Testis (tissue), 2 donors: Measurements from ENCODE around the gene HHATL.

Source experiments
- CTCF ChIP-seq, 3 experiments: fragments of 450-650 bp in 2 of 3; fragments of 200-600 bp in 1 of 3; sonication (generic) in 1 of 3; IDR thresholded peaks; one replicate each; pipeline ENCODE4 v1.5.1; 2016 to 2019; ENCODE audit warnings: antibody characterized with exemption in 3 of 3, mild to moderate bottlenecking in 2 of 3, moderate library complexity in 1 of 3
- POLR2A ChIP-seq: fragments of 450-650 bp; IDR thresholded peaks from one replicate; pipeline ENCODE4 v1.6.1; 2017; ENCODE audit warnings: antibody characterized with exemption, mild to moderate bottlenecking, moderate library complexity

GRCh38 chr3:42664438-42664803, 38.2 kb downstream of the HHATL start:
- TF ChIP-seq CTCF (IDR thresholded peaks at IDR 0.05) (no peak), POLR2A (no peak)
